ENCODE results near the gene CD37.
"Not testable (repeated sequence)": the region's sequence is repeated elsewhere in the genome, so short reads cannot be mapped to it uniquely, and the experiment has no call there.

GRCh38 chr19:49325756-49326155 is 9.4 kb upstream of the CD37 start:
- not testable (repeated sequence) for TF ChIP-seq CTCF, POLR2A (IDR thresholded peaks at IDR 0.05)

All from body of pancreas (tissue), 4 donors.